22Rv1 (cell line): ENCODE results near the gene SMYD1.
A peak's percentile ranks its signal among the peaks of the same experiment; 100 is the strongest.

Experiments
- H3K27ac ChIP-seq: fragments of 450-650 bp; 2 replicates; pipeline ENCODE4 v1.5.1; 2017
- CTCF ChIP-seq: fragments of 450-650 bp; IDR thresholded peaks from 2 replicates; pipeline ENCODE4 v1.5.1; 2017; ENCODE audit warnings: mild to moderate bottlenecking
- ZFX ChIP-seq: fragments of 450-650 bp; IDR thresholded peaks from 2 replicates; pipeline ENCODE4 v1.6.1; 2017; ENCODE audit warnings: antibody characterized with exemption, borderline replicate concordance

The SMYD1 gene

DNA sequence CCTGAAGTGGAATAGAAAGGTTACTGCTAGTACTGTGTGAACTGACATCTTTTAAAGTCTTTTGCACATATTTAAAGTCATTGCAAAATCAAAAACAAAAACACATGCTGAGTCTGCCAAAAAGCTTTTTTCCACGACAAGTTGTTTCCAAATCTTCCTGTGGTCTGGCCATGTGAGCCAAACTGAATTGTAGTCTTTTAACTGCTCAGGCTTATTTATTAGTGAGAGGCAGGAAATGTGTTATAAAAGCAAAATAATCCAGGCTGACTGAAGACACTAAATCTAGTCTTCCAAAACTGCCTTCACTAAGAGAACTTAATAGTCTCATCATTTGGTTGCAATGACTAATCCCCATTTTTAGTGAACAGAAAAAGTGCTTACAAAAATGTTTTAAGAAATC, 14.3 kb upstream of the SMYD1 start:
- no peak for TF ChIP-seq CTCF
- no peak for TF ChIP-seq ZFX
- no peak overlapping the region for H3K27ac ChIP-seq

GRCh38 chr2:88053934-88054781, 13.5 kb upstream of the SMYD1 start:
- no peak overlapping the region for H3K27ac ChIP-seq
- TF ChIP-seq ZFX, result no peak
- TF ChIP-seq CTCF, result no peak

DNA sequence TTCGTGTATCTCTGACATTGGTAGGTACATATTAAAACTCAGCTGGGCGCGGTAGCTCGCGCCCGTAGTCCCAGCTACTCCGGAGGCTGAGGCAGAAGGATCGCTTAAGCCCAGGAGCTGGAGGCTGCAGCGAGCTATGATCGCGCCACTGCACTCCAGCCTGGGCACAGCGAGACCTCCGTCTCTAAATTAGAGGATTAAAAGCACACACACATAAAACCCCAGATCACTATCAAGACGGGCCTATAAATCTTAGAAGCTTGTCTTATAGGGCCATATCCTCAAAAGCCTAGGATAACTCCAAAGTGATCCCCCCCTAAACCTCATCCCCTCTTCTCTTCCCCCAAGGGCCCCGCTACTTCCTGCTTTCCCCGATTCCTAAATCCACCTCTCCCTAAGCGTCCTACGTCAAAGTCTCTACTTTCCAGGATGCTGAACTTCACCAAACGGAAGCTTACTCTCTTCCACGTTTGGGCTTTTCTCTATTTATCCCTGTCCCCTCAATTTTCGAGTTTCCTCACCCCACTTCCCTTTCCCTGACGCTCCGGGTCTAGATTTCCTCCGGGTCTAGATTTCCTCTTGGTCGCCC, 12.7 kb upstream of the SMYD1 start:
- H3K27ac ChIP-seq, result peak overlapping the region; percentile 80
- TF ChIP-seq CTCF, result no peak
- TF ChIP-seq ZFX, result no peak

- TF ChIP-seq CTCF, result no peak
- TF ChIP-seq ZFX, result no peak
- peak within 1 kb of the TSS; percentile 80 for H3K27ac ChIP-seq
Measured at GRCh38 chr2:88055371-88056128, 12.1 kb upstream of the SMYD1 start, which contains the start of gene KRCC1. TSS of gene KRCC1 (minus strand) at chr2:88055783. CDS start at chr2:88028563, 27,220 bp downstream.

DNA sequence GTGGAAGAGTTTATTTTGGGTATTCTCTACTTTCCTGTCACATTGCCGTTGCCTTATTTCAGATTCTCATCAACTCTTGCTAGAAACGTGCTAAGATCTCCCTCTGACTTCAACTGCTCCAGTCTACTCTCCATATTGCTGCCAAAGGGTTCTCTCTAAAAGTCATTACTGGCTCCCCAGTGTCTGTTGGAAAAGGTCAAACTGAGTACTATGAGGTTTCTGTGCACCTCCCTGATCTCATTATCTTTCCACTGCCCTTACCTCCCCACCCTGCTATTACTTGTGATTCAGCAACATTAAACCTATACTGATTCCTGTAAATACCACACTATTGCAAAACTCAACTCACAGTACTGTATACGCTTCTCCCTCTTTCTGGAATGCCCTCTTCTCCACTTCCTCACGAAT, 10.2 kb upstream of the SMYD1 start:
- TF ChIP-seq CTCF (no peak), ZFX (no peak)
- H3K27ac ChIP-seq, result no peak overlapping the region

DNA sequence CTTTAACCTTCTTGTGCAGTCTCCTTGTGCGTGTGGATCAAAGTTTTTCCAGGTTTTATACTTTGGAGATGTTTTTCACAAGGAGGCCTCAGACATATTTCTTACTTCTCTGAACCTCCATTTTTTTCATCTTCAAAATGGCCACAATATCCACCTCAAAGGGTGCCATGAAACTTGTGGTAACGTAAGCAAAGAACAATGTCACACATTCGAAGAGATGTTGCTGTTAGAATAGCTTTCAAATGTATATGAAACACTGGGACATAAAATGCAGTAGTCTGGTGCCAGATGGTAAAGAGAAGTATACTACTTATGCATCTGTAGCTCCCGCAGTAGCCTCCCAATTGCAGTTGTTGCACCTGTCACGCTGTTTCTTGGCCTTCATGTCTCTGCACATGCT, 9.4 kb upstream of the SMYD1 start:
- TF ChIP-seq CTCF (no peak), ZFX (no peak)
- no peak overlapping the region for H3K27ac ChIP-seq
